NCI-H510A treated with DMSO at 0.1 percent for 48 hours (cell line): ENCODE results near the gene SURF2.

Experiments
- DNase-seq: peaks from one replicate; lab custom pipeline; 2025; lab: John Stamatoyannopoulos, UW

The SURF2 gene

DNA sequence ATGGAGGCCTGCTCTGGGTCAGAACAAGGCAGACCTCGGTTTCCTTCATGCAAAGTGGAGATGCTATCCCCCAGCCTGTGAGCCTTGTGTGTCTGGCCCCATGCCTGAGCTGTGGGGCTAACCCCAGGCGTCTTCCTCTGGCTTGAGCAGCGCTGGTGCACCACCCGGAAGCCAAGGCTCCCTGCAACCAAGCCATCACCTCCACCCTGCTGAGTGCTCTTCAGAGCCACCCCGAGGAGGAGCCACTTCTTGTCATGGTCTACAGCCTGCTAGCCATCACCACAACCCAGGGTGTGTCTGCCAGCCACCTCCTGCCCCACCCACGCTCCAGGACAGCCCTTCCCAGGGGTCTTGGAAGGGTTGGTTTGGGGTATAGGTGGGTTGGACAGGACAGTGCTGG lies 45.2 kb downstream of the SURF2 start:
- no peak for DNase-seq

DNA sequence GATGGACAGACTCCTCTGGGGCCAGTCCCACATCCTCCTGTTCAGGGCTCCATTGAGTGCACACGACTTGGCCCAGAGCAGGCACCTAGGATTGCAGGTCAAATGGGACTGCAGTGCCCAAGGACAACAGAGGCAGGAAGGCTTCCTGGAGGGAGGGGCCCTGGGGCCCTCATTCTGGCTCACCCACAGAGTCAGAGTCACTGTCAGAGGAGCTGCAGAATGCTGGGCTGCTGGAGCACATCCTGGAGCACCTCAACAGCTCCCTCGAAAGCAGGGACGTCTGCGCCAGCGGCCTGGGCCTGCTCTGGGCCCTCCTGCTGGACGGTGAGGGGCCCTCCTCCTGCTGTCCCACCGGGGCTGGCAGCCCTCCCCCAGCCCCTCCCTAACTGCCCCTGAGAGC lies 46.3 kb downstream of the SURF2 start:
- DNase-seq: no peak

DNA sequence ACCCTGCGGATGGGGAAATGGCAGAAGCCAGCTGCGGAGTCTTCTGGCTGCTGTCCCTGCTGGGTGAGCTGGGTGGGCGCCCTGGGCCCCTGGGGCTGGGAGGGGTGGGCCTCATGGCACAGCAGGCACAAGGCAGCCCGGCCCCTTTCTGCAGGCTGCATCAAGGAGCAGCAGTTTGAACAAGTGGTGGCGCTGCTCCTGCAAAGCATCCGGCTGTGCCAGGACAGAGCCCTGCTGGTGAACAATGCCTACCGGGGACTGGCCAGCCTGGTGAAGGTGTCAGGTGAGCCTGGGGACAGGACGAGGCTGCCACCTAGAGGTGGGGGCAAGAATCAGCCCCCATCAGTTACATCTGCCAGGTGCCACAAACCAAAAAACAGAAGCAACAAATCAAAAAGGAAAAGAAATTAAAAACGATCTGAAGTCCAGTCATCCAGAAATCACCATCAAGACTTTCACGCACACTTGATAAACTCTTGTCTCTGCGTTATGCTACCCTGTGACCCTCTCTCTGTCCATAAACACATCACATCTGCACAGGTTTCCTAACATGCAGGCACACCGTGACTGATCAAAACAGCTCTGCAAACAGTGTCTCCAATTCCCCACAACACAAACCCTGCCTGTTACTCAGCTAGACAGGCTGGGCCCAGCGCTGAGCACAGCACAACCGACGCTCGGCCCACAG lies 47.6 kb downstream of the SURF2 start:
- no peak for DNase-seq

DNA sequence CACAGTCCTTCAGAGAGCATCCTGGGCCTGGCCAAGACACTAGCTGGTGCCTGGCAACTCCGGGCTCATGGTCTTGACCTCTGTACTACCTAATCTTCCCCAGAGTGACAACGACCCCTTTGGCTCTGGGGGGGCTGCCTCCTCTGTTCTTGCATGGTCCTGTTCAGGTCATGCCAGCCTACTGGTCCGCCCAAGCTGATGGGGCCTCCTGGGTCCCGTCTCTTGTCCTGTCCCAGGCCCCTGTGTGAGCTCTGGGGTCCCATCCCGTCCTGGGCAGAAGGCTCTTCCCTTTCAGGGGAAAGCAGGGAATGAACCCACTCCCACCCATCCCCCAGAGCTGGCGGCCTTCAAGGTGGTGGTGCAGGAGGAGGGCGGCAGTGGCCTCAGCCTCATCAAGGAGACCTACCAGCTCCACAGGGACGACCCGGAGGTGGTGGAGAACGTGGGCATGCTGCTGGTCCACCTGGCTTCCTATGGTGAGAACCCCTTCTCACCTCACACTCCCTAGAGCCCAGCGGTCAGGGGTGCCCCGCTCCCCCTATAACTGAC lies 48.2 kb downstream of the SURF2 start:
- no peak for DNase-seq

DNA sequence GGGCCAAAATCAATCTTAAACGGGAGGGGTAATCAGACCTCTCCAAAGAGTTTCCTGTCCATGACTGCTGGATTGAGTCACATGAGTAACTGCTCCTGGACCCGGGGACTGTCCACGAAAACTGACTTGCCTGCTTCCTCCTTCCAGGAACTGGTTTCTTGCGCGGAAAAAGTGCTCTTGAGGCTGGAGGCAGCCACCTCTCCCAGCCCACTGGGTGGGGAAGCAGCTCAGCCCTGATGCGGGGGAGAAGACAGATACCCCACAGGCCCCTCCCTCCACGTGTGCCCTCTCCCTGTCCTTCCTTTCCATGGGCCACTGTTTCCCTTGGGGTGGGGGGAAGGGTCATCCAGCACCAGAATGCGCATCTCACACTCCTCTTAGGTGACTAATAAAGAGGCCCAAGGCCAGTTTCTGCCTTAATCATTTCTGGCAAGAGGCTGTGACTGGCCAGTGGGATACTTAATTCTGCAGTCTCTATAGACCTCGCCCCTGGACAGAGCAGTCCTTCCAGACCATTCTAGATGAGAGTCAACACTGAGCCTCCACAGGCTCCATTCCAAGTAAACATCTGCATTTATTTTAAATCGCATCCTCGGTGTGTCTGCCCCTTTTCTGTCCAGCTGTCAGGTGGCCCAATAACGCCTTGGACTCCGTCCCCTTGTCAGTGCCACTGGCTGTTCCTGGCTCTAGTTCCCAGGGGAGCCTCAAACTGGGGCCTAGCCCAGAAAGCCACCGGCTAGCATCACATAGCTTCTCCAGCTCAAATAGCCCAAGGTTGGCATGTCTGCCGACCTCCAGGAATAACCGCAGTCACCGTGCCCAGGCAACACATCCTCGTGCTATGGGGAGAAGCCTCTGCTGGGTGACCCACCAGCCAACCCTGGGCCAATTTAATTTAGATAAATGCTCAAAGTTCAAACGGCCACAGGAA lies 49.4 kb downstream of the SURF2 start:
- DNase-seq: no peak

DNA sequence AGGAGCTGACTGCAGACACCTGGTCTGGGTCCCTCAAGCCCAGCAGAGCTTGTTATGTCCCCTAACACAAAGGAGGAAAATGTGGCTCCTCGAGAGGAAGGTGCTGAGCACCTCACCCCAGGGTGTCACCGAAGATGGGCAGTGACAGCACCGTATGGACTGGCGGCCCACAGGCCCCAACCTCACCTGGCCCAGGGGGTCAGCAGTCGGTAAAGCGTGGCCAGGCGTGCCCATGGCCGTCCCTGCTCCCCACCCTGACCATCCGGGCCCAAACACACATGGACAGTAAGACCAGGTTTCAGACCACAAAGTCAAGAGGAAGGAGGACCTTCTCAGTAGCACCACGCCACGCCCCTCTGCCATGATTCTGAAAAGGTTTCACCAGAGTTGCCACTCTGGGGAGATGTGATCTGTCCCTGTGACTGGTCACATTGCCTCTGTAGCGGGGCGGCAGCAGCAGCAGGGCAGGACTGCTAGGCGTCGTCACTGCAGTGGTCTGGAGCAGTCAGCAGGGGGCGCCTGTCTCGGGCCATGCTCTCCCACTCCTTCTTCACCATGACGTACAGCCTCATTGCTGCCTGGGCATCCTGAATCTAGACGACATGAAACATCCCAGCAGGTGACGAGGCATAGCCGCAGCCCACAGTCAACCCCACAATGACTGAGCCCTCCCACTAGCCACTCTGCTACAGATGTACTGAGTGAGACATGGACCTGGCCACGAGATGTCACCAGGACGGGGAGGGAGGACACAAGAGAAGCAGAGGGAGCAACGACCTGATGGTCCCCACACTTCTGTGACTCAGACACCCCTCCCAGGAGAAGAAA lies 50.3 kb downstream of the SURF2 start:
- peak; percentile 81 for DNase-seq

- no peak for DNase-seq
These were observed 51.7 kb downstream of the SURF2 start for GRCh38 chr9:133408042-133408441.
